ACC112 (cell line): ENCODE measurements around the gene SIRPB2.

Experiments used
- H2AFZ ChIP-seq: fragments of 200-600 bp; sonication (generic); one replicate; pipeline ENCODE4 v1.6.0; 2017; ENCODE audit warnings: antibody characterized with exemption, low read length; ENCODE audit not compliant: unreplicated experiment
- H3K27ac ChIP-seq: fragments of 200-600 bp; sonication (generic); 2 replicates; pipeline ENCODE4 v1.5.1; 2014; ENCODE audit warnings: low read depth, mild to moderate bottlenecking, antibody characterized with exemption, low read length, moderate library complexity
- H3K27me3 ChIP-seq: fragments of 200-600 bp; sonication (generic); 2 replicates; pipeline ENCODE4 v1.6.1; 2014; ENCODE audit warnings: mild to moderate bottlenecking, antibody characterized with exemption, low read length, moderate library complexity, mixed read lengths; ENCODE audit not compliant: insufficient read depth
- H3K36me3 ChIP-seq: fragments of 200-600 bp; sonication (generic); 2 replicates; pipeline ENCODE4 v1.6.1; 2016; ENCODE audit warnings: mild to moderate bottlenecking, antibody characterized with exemption, low read length, moderate library complexity, mixed read lengths; ENCODE audit not compliant: insufficient read depth
- H3K4me1 ChIP-seq: fragments of 200-600 bp; sonication (generic); one replicate; pipeline ENCODE4 v1.6.1; 2016; ENCODE audit warnings: low read length, mixed read lengths; ENCODE audit not compliant: insufficient read depth, unreplicated experiment, control insufficient read depth
- H3K4me3 ChIP-seq: fragments of 200-600 bp; sonication (generic); 2 replicates; pipeline ENCODE4 v1.5.1; 2014; ENCODE audit warnings: mild to moderate bottlenecking, low read depth, low read length
- H3K79me2 ChIP-seq: fragments of 200-600 bp; sonication (generic); one replicate; pipeline ENCODE4 v1.6.0; 2016; ENCODE audit warnings: low read length; ENCODE audit not compliant: control insufficient read depth, unreplicated experiment, insufficient read depth

The SIRPB2 gene

DNA sequence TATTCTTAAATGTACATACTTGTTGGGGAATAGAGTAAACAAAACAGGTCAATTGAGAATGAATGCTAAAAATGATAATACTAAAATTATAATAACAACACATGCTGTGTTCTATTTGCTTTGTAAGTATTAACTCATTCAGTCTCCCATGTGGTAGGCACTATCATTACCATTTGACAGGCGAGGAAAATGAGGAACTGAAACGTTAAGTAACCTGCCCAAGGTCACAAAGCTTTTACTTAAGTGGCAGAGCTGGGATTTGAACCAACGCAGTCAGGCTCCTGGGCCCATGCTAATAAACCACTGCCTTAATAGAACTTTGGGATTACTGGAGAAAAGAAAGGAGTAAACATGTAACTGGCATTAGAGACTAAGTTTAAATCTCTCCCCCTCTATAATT lies 28.4 kb downstream of the SIRPB2 start:
- Histone ChIP-seq H3K36me3 (peaks cover 28% of the 10 kb centered on the region), H3K27ac (no peak overlapping the region), H3K79me2 (peaks cover 59% of the 10 kb centered on the region), H3K27me3 (no peaks in the 10 kb centered on the region), H2AFZ (no peak overlapping the region), H3K4me3 (no peak overlapping the region), H3K4me1 (peaks cover 23% of the 10 kb centered on the region)

DNA sequence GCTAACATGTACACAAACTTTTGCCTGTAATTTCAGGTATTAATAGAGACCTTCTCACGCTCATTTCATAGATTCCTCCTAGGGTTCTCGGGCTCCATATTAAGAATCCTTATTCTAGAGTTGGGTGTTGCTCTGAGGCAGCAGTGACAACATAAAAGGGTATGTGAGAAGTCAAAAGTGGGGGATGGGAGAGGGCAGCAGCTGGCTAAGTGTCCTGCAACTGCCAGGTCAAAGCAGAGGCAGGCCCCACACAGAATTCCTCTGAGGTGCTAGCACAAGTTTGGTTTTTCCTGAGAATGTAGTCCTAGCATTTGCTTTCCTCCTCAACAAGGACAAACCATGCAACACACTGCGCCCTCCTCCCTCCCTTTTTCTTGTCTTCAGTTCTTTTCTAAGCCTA lies 29.2 kb downstream of the SIRPB2 start:
- H3K4me1 ChIP-seq = peaks cover 20% of the 10 kb centered on the region
- H3K27ac ChIP-seq = no peak overlapping the region
- H3K27me3 ChIP-seq = no peaks in the 10 kb centered on the region
- H3K4me3 ChIP-seq = no peak overlapping the region
- H3K36me3 ChIP-seq = peaks cover 34% of the 10 kb centered on the region
- H3K79me2 ChIP-seq = peaks cover 59% of the 10 kb centered on the region
- H2AFZ ChIP-seq = no peak overlapping the region

DNA sequence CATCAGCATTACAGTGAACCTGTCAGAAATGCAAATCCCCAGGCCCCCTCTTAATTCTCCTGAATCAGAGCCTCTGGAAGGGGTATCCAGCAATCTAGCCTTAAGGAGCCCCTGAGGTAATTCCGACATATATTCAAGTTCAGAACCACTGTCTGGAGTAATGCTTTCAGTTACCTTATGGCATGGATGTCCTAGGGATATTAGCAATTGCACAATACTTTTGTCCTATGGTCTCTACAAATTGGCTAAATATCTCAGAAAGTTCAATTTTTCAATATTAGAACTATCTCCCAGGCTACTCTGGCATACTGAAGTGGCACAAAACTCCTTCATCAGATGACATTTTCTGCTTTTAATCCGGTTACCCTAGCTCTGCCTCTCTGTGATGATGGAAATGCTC lies 30.9 kb downstream of the SIRPB2 start:
- Histone ChIP-seq H3K27ac (no peak overlapping the region), H2AFZ (no peak overlapping the region), H3K4me3 (no peak overlapping the region), H3K79me2 (peaks cover 51% of the 10 kb centered on the region), H3K27me3 (no peaks in the 10 kb centered on the region), H3K4me1 (peaks cover 14% of the 10 kb centered on the region), H3K36me3 (peaks cover 51% of the 10 kb centered on the region)

DNA sequence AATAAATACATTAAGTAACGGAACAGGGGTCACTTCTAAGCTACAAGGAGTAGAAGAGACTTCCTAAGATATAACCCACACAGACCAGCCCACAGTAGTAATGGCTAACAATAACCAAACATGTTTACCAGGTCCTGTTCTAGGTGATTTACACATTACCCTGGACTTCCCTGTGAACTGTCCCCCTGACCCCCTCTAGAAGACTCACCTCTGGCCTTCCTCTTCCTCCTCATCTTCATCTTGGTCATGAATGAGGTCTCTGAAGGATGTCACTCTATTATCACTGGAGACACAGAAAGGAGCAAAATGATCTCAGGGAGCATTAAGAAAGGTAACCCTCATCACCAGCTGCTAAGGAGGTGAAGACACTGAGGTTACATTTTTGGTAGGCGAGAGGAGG lies 33.2 kb downstream of the SIRPB2 start:
- Histone ChIP-seq H3K79me2 (peaks cover 28% of the 10 kb centered on the region), H2AFZ (no peak overlapping the region), H3K4me3 (no peak overlapping the region), H3K36me3 (peaks cover 66% of the 10 kb centered on the region), H3K27ac (no peak overlapping the region), H3K27me3 (no peaks in the 10 kb centered on the region), H3K4me1 (no peaks in the 10 kb centered on the region)

DNA sequence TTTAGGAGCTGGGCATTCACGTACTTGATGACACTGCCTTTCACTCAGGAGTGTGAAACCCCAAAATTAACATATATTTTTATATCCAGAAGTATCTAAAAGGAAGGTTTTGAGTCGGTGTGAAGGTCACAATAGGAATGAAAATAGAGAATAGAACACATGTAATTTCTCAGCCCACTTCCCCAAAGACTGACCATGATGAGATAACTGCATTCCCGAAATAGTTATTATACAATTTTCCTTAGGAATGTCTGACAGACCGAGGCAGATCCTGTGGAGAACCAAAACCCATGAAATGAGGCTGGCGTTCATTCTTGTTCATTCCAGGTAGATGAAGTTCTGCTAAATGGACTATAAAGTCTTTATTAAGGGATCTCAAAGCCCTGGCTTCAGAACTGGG lies 34.9 kb downstream of the SIRPB2 start:
- Histone ChIP-seq H3K79me2 (peaks cover 16% of the 10 kb centered on the region), H2AFZ (no peak overlapping the region), H3K36me3 (peaks cover 80% of the 10 kb centered on the region), H3K4me3 (no peak overlapping the region), H3K27ac (no peak overlapping the region), H3K27me3 (no peaks in the 10 kb centered on the region), H3K4me1 (no peaks in the 10 kb centered on the region)

DNA sequence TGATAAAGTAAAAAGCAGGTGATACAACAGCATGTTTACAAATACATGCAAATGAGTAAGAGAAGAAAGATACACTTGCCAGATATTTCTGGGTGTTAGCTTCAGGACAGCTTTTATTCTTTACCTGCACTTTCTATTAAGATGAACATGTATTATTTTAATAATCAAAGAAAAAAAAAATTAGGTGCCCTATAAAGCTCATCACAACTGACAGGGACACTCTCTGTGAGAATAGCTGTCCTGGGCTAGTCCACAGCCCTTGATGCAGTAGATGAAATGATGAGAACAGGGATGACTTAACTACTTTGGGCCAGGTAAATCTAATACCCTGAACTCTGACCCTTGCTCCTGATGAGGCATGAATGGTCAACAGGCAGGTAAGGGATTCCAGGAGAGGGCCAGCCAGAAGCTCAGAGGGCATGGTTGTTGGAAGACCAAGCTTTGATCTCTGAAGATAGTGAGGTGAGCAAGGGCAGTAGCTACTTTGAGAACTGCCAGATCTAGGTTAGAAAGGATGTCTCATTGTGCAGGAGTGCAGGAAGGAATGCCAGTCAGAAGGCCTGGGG lies 40.2 kb downstream of the SIRPB2 start:
- H3K36me3 ChIP-seq = peaks cover 73% of the 10 kb centered on the region
- H3K4me1 ChIP-seq = no peaks in the 10 kb centered on the region
- no peak overlapping the region for H3K27ac ChIP-seq
- no peak overlapping the region for H2AFZ ChIP-seq
- no peak overlapping the region for H3K4me3 ChIP-seq
- H3K27me3 ChIP-seq = no peaks in the 10 kb centered on the region
- H3K79me2 ChIP-seq = no peaks in the 10 kb centered on the region

DNA sequence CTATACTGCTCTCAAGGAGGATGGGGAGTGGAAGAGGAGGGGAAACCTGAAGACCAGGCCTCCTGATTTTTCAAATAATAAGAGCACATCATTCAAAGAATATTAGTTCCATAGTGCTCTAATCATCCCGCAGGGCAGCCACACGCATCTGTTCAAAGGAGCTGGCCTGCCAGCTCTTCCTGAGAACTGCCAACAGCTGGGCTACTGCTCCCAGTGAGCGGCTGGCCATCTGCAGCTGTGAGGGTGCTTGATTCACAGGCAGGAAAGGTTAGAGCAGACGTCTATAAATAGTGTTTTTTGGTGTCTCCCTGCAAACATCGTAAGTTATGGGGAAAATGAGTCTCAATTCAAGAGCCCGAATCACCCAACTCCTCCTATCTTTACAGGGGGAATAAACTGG lies 41.9 kb downstream of the SIRPB2 start:
- no peak overlapping the region for H3K4me3 ChIP-seq

DNA sequence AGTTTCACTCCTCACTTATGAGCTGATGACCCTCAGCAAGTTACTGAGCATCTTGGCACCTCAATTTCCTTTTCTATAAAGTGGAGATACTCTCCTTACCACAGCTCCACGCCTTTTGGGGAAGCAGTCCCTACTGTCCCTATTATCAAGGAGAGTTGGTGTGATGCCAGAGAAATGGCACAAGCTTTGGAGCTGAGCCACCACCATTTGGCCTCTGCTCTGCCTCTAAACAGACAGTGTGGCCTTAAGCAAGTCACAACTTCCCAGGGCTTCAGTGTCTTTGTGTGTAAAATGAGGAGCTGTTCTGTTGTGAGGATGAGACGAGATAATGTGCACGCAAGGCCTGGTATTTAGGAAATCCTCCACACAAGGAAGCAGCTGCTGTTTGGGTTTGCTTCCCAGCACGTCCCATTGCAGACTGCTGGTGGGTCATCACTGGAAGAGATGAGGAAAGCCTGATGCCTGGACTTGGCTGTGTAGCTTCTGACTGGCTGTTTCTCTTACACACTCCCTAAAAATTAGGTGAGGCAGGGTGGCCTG lies 43.1 kb downstream of the SIRPB2 start:
- Histone ChIP-seq H3K27ac (no peak overlapping the region), H3K4me3 (no peak overlapping the region), H3K36me3 (peaks cover 73% of the 10 kb centered on the region), H3K79me2 (no peaks in the 10 kb centered on the region), H3K4me1 (no peaks in the 10 kb centered on the region), H3K27me3 (no peaks in the 10 kb centered on the region), H2AFZ (no peak overlapping the region)

More for the DNA sequence above, 41.9 kb downstream of the SIRPB2 start:
- H3K36me3 ChIP-seq = peaks cover 73% of the 10 kb centered on the region
- H3K27me3 ChIP-seq = no peaks in the 10 kb centered on the region
- no peaks in the 10 kb centered on the region for H3K79me2 ChIP-seq
- H2AFZ ChIP-seq = no peak overlapping the region
- H3K27ac ChIP-seq = no peak overlapping the region
- H3K4me1 ChIP-seq = no peaks in the 10 kb centered on the region

DNA sequence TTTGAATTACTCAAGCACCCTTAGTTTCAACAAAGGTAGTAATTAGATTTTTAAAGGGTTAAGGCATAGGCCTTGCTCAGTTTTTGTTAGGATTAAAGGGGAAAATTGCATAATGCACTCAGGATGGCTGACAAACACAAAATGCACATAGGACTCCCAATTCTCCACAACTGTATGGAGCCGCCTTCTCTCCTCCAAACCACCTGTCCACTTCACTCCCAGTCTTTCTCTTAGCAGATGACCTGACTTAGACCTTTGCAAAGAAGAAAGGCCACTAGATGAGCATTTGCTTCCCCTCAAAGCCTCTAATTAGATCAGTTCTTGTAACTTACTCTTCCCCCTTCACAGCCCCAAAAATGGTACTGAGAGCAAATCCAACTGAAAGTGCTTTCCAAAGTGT lies 44.7 kb downstream of the SIRPB2 start:
- Histone ChIP-seq H3K36me3 (peaks cover 62% of the 10 kb centered on the region), H3K27me3 (no peaks in the 10 kb centered on the region), H2AFZ (no peak overlapping the region), H3K4me3 (no peak overlapping the region), H3K79me2 (no peaks in the 10 kb centered on the region), H3K27ac (no peak overlapping the region), H3K4me1 (no peaks in the 10 kb centered on the region)

DNA sequence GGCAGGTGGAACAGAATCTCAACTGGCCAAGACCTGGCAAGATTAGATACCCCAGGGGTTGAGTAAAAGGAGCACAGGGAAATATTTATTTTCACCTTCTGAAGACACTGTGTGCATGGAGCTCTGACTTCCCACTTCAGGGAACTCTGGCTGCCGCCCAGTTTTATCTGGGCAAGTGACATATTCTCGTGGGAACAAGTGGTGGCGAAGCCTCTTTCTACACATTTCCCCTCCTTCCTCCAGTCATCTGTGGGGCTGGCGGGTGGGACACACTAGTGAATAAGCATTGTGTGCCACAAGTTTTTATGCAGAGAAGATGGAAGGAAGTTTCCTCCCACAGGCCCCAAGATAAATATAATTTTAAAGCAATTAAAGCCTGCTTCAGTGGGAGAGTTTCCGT lies 48.1 kb downstream of the SIRPB2 start:
- Histone ChIP-seq H3K4me3 (no peak overlapping the region), H3K4me1 (no peaks in the 10 kb centered on the region), H3K27ac (no peak overlapping the region), H3K27me3 (no peaks in the 10 kb centered on the region), H3K36me3 (peaks cover 33% of the 10 kb centered on the region), H2AFZ (no peak overlapping the region), H3K79me2 (no peaks in the 10 kb centered on the region)

DNA sequence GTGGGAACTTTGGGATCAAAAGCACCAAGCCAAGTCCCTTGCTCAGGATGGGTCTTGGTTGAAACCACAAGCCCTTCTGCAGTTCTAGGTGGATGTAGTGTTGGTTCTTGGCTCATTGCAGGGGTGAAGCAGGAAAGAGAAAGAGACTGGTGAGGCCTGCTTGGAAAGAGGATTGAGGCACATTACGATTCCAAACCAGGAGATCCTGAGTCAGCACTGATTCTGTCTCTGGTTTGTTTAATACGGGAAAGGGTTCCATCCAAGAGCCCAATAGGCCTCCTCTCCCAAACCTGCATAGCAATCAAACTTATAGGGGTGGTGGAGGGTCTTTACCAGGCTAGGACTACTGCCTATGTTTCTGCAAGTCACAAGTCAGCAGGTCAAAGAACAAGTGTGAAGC lies 48.9 kb downstream of the SIRPB2 start:
- Histone ChIP-seq H3K27me3 (no peaks in the 10 kb centered on the region), H3K36me3 (peaks cover 33% of the 10 kb centered on the region), H3K27ac (no peak overlapping the region), H2AFZ (no peak overlapping the region), H3K4me1 (no peaks in the 10 kb centered on the region), H3K79me2 (no peaks in the 10 kb centered on the region), H3K4me3 (no peak overlapping the region)
